Motor neuron (in vitro differentiated cells): Measurements from ENCODE around the gene TMEM202. TPM values are rescaled to one million over a fixed set of nuclear protein-coding genes. Genes with fewer than 3 reads are reported as not detected.
"Not testable (repeated sequence)": the region's sequence is repeated elsewhere in the genome, so short reads cannot be mapped to it uniquely, and the experiment has no call there.

Experiments used
- ATAC-seq, 8 experiments: fragments of 200-7000 bp; cut with Tn5 transposase; replicated peaks in 6 of 8; 2 replicates each; pipeline ENCODE4 v1.8.0; 2021; ENCODE audit warnings: mild to moderate bottlenecking in 8 of 8, moderate library complexity in 8 of 8
- H3K27ac ChIP-seq, 2 donors: fragments of 250-450 bp; sonication (Bioruptor Pico); 2 replicates each; pipeline ENCODE4 v1.9.0; 2021; ENCODE audit warnings: antibody characterized with exemption in 2 of 2, mild to moderate bottlenecking in 2 of 2, moderate library complexity in 1 of 2
- H3K4me1 ChIP-seq, 2 donors: fragments of 250-450 bp; sonication (Bioruptor Pico); replicated peaks in 1 of 2; 2 replicates each; pipeline ENCODE4 v1.6.1; 2021; ENCODE audit warnings: antibody characterized with exemption in 2 of 2, mild to moderate bottlenecking in 2 of 2, moderate library complexity in 1 of 2
- H3K4me3 ChIP-seq, 5 donors: fragments of 250-450 bp; sonication (Bioruptor Pico); 2 replicates each; pipeline ENCODE4 v1.9.0; 2021; ENCODE audit warnings: antibody characterized with exemption in 5 of 5, mild to moderate bottlenecking in 5 of 5, moderate library complexity in 4 of 5
- WGBS, 10 experiments: fragments of 450-650 bp; shearing (Covaris generic); methylation state at CpG; one replicate each; pipeline ENCODE4 v1.0.0; 2022; 5-methylcytosine and 5-hydroxymethylcytosine counted together
- in situ Hi-C, 9 experiments: fragments of 400-800 bp; cut with MboI; loops; one replicate each; pipeline ENCODE4 v1.15.0; 2021; ENCODE audit warnings: low sequenced_read_pairs in 9 of 9, low pct_unique_long_range_greater_than_20kb in 2 of 9; ENCODE audit not compliant: unreplicated experiment in 9 of 9
- total RNA-seq, 8 experiments: library from RNA; unstranded; fragments of 300-600 nt; gene quantifications; 2 replicates each; pipeline versions ENCODE4 v1.2.3 to v1.2.4, GENCODE V29; 2022

TMEM202 gene
- total RNA-seq, 8 experiments from 2014 or later = not detected

- H3K4me1 ChIP-seq = no peaks in the 10 kb centered on the region
- H3K4me3 ChIP-seq = no peak overlapping the region
- in situ Hi-C loops = no loop called here
- no peak for ATAC-seq
- H3K27ac ChIP-seq = no peak overlapping the region
- WGBS, 10 experiments = 0 to 21% (median 11%) methylated on average over 1 of the region's 1 CpG
Measured at GRCh38 chr15:72411544-72411943, 13.4 kb downstream of the TMEM202 start.

- in situ Hi-C loops, H3K4me1 ChIP-seq, H3K4me3 ChIP-seq, H3K27ac ChIP-seq, ATAC-seq: not testable (repeated sequence)
- no CpG with 5 or more reads among the region's 3 CpGs for WGBS, 10 experiments
Measured at GRCh38 chr15:72413337-72413736, 15.2 kb downstream of the TMEM202 start.

- in situ Hi-C loops = no loop called here
- 15 to 64% (median 40%) methylated on average over 1 to 2 of the region's 2 CpGs; no CpG with 5 or more reads in 2 of the 10 experiments for WGBS, 10 experiments
- Histone ChIP-seq H3K4me3 (no peak overlapping the region), H3K4me1 (no peaks in the 10 kb centered on the region), H3K27ac (no peak overlapping the region)
- no peak for ATAC-seq
Measured at GRCh38 chr15:72415304-72415703, 17.2 kb downstream of the TMEM202 start.

GRCh38 chr15:72419768-72420167 lies 21.7 kb downstream of the TMEM202 start:
- H3K27ac ChIP-seq, H3K4me3 ChIP-seq, ATAC-seq, H3K4me1 ChIP-seq, in situ Hi-C loops: not testable (repeated sequence)
- 22 to 83% (median 62%) methylated on average over 1 to 3 of the region's 3 CpGs for WGBS, 10 experiments

GRCh38 chr15:72420576-72420975 lies 22.5 kb downstream of the TMEM202 start:
- Histone ChIP-seq H3K4me3 (no peak overlapping the region), H3K27ac (no peak overlapping the region), H3K4me1 (no peaks in the 10 kb centered on the region)
- 9 to 100% (median 52%) methylated on average over 1 to 2 of the region's 2 CpGs; no CpG with 5 or more reads in 1 of the 10 experiments for WGBS, 10 experiments
- in situ Hi-C loops = no loop called here
- no peak for ATAC-seq

GRCh38 chr15:72421484-72421883 lies 23.4 kb downstream of the TMEM202 start:
- no peak for ATAC-seq
- Histone ChIP-seq H3K4me3 (no peak overlapping the region), H3K27ac (no peak overlapping the region), H3K4me1 (no peaks in the 10 kb centered on the region)
- 0 to 60% (median 17%) methylated on average over 1 of the region's 1 CpG; no CpG with 5 or more reads in 4 of the 10 experiments for WGBS, 10 experiments
- in situ Hi-C loops = no loop called here

- in situ Hi-C loops = no loop called here
- no peak for ATAC-seq
- WGBS, 10 experiments = 0 to 92% (median 66%) methylated on average over 1 to 2 of the region's 2 CpGs; no CpG with 5 or more reads in 2 of the 10 experiments
Measured at GRCh38 chr15:72423256-72423655, 25.2 kb downstream of the TMEM202 start.

GRCh38 chr15:72426753-72427152 lies 28.6 kb downstream of the TMEM202 start:
- Histone ChIP-seq H3K27ac (no peak overlapping the region), H3K4me1 (no peaks in the 10 kb centered on the region), H3K4me3 (no peak overlapping the region)
- in situ Hi-C loops = no loop called here
- ATAC-seq = no peak

More at GRCh38 chr15:72423256-72423655, 25.2 kb downstream of the TMEM202 start:
- no peak overlapping the region for H3K27ac ChIP-seq
- no peaks in the 10 kb centered on the region for H3K4me1 ChIP-seq
- H3K4me3 ChIP-seq = no peak overlapping the region

- Histone ChIP-seq H3K27ac (no peak overlapping the region), H3K4me1 (no peaks in the 10 kb centered on the region), H3K4me3 (no peak overlapping the region)
- in situ Hi-C loops = no loop called here
- 0 to 86% (median 78%) methylated on average over 1 of the region's 1 CpG; no CpG with 5 or more reads in 2 of the 10 experiments for WGBS, 10 experiments
- no peak for ATAC-seq
Measured at GRCh38 chr15:72437650-72438316, 39.7 kb downstream of the TMEM202 start.

GRCh38 chr15:72442848-72443247 lies 44.7 kb downstream of the TMEM202 start:
- in situ Hi-C loops = not testable (repeated sequence)

GRCh38 chr15:72445426-72445825 lies 47.3 kb downstream of the TMEM202 start:
- in situ Hi-C loops = no loop called here
- H3K27ac ChIP-seq = no peak overlapping the region
- H3K4me3 ChIP-seq = no peak overlapping the region
- 33 to 100% (median 81%) methylated on average over 1 of the region's 1 CpG; no CpG with 5 or more reads in 2 of the 10 experiments for WGBS, 10 experiments
- ATAC-seq = no peak
- no peaks in the 10 kb centered on the region for H3K4me1 ChIP-seq

More at GRCh38 chr15:72442848-72443247, 44.7 kb downstream of the TMEM202 start:
- ATAC-seq, H3K4me1 ChIP-seq, H3K27ac ChIP-seq, H3K4me3 ChIP-seq: not testable (repeated sequence)
- WGBS, 10 experiments = no CpG with 5 or more reads among the region's 5 CpGs

- Histone ChIP-seq H3K4me3 (no peak overlapping the region), H3K27ac (no peak overlapping the region), H3K4me1 (no peaks in the 10 kb centered on the region)
- ATAC-seq = no peak
- in situ Hi-C loops = no loop called here
- WGBS, 10 experiments = 30 to 100% (median 79%) methylated on average over 2 to 4 of the region's 6 CpGs; no CpG with 5 or more reads in 3 of the 10 experiments
Measured at GRCh38 chr15:72450805-72451204, 52.7 kb downstream of the TMEM202 start.

- WGBS, 10 experiments = 60 to 92% (median 67%) methylated on average over 1 to 5 of the region's 9 CpGs; no CpG with 5 or more reads in 7 of the 10 experiments
- no peak for ATAC-seq
- in situ Hi-C loops = no loop called here
Measured at GRCh38 chr15:72451224-72451623, 53.1 kb downstream of the TMEM202 start.

GRCh38 chr15:72456684-72457083 lies 58.6 kb downstream of the TMEM202 start:
- no peak for ATAC-seq
- H3K27ac ChIP-seq = no peak overlapping the region
- H3K4me3 ChIP-seq = no peak overlapping the region
- in situ Hi-C loops = no loop called here
- WGBS, 10 experiments = 45 to 100% (median 91%) methylated on average over 2 to 7 of the region's 7 CpGs; no CpG with 5 or more reads in 2 of the 10 experiments
- H3K4me1 ChIP-seq = no peaks in the 10 kb centered on the region

More at GRCh38 chr15:72451224-72451623, 53.1 kb downstream of the TMEM202 start:
- Histone ChIP-seq H3K27ac (no peak overlapping the region), H3K4me1 (no peaks in the 10 kb centered on the region), H3K4me3 (no peak overlapping the region)
